Panc1 (cell line): Measurements from ENCODE around the gene KLK13. TPM values are rescaled to one million over a fixed set of nuclear protein-coding genes. Genes with fewer than 3 reads are reported as not detected.

Experiments used
- ATAC-seq: fragments of 200-7000 bp; cut with Tn5 transposase; 2 replicates; pipeline ENCODE4 v1.9.1; 2020; ENCODE audit warnings: mild to moderate bottlenecking, moderate library complexity
- BruUV-seq: library from RNA; stranded (reverse); fragments of 400-500 nt; replicated peaks from 2 replicates; lab custom pipeline; 2021; lab: Mats Ljungman, UMichigan
- CTCF ChIA-PET: fragments of 300-600 bp; sonication (Branson Sonifier 250); formaldehyde crosslinking; loops from one replicate; lab custom pipeline; 2022; ENCODE audit warnings: antibody characterized with exemption; lab: Charles Lee
- POLR2A ChIA-PET: fragments of 300-600 bp; sonication (Branson Sonifier 250); formaldehyde crosslinking; loops from one replicate; lab custom pipeline; 2022; ENCODE audit warnings: antibody characterized with exemption; lab: Charles Lee
- DNase-seq: peaks from one replicate; pipeline ENCODE4 v3.0.0-alpha.2; 2010; ENCODE audit warnings: low read depth, low spot score
- H3K27ac ChIP-seq: 2 replicates; pipeline ENCODE4 v1.5.1; 2011; ENCODE audit warnings: mild to moderate bottlenecking, low read length, inconsistent platforms
- H3K27me3 ChIP-seq: fragments of 200-500 bp; sonication (Bioruptor generic); 2 replicates; pipeline ENCODE4 v1.6.0; 2014; ENCODE audit warnings: low read length, inconsistent platforms; ENCODE audit not compliant: control insufficient read depth, insufficient read depth
- H3K36me3 ChIP-seq: fragments of 200-500 bp; sonication (Bioruptor generic); 2 replicates; pipeline ENCODE4 v1.5.1; 2014; ENCODE audit warnings: inconsistent platforms, mild to moderate bottlenecking, low read length, moderate library complexity; ENCODE audit not compliant: control insufficient read depth, insufficient read depth
- H3K4me1 ChIP-seq: 2 replicates; pipeline ENCODE4 v1.5.1; 2011; ENCODE audit warnings: inconsistent platforms, mild to moderate bottlenecking, low read length, moderate library complexity; ENCODE audit not compliant: control insufficient read depth, insufficient read depth
- H3K4me3 ChIP-seq, 2 experiments: 2 replicates each; pipeline ENCODE4 v1.5.1; 2011 to 2012; ENCODE audit warnings: low read depth in 2 of 2, low read length in 2 of 2, mild to moderate bottlenecking in 2 of 2, inconsistent platforms in 1 of 2, moderate library complexity in 1 of 2
- H3K9me3 ChIP-seq: fragments of 200-500 bp; sonication (Bioruptor generic); 2 replicates; pipeline ENCODE4 v1.5.1; 2014; ENCODE audit warnings: low read depth, mild to moderate bottlenecking, inconsistent platforms, low read length, moderate library complexity; ENCODE audit not compliant: control insufficient read depth, insufficient read depth
- CTCF ChIP-seq: fragments of 450-650 bp; IDR thresholded peaks from 2 replicates; pipeline ENCODE4 v1.5.1; 2017; ENCODE audit warnings: mild to moderate bottlenecking
- POLR2AphosphoS5 ChIP-seq: IDR thresholded peaks from 2 replicates; pipeline ENCODE4 v1.6.1; 2012; ENCODE audit warnings: mild to moderate bottlenecking, low read depth, low read length, moderate library complexity
- SIN3A ChIP-seq: IDR thresholded peaks from 2 replicates; pipeline ENCODE4 v1.6.1; 2012; ENCODE audit warnings: low read depth, mild to moderate bottlenecking, low read length, moderate library complexity, borderline replicate concordance; ENCODE audit not compliant: insufficient read depth
- TCF7L2 ChIP-seq: IDR thresholded peaks from 2 replicates; pipeline ENCODE4 v1.6.1; 2011; ENCODE audit warnings: mild to moderate bottlenecking, low read depth, low read length, inconsistent platforms
- in situ Hi-C: cut with HindIII; loops from 2 replicates; pipeline ENCODE4 v1.10.0; 2016; ENCODE audit warnings: low sequenced_read_pairs, low pct_unique_long_range_greater_than_20kb
- intact Hi-C: fragments of 100-400 bp; cut with micrococcal nuclease; formaldehyde crosslinking; loops from one replicate; pipeline ENCODE4 v1.10.0; 2022; ENCODE audit not compliant: unreplicated experiment
- total RNA-seq: library from RNA; stranded (reverse); gene quantifications from one replicate; pipeline ENCODE4 v1.2.1, GENCODE V29; 2021; ENCODE audit not compliant: unreplicated experiment
- TF ChIP-seq, protein P1 (sequence below), 2 experiments: IDR thresholded peaks; 2 replicates each; pipeline ENCODE4 v1.6.1; 2011 to 2012; ENCODE audit warnings: low read depth in 2 of 2, control low read depth in 1 of 2, low read length in 1 of 2, mild to moderate bottlenecking in 1 of 2, moderate library complexity in 1 of 2; ENCODE audit not compliant: insufficient read depth in 1 of 2

Gene KLK13
- total RNA-seq, 1 experiment from 2014 or later, result not detected

DNA sequence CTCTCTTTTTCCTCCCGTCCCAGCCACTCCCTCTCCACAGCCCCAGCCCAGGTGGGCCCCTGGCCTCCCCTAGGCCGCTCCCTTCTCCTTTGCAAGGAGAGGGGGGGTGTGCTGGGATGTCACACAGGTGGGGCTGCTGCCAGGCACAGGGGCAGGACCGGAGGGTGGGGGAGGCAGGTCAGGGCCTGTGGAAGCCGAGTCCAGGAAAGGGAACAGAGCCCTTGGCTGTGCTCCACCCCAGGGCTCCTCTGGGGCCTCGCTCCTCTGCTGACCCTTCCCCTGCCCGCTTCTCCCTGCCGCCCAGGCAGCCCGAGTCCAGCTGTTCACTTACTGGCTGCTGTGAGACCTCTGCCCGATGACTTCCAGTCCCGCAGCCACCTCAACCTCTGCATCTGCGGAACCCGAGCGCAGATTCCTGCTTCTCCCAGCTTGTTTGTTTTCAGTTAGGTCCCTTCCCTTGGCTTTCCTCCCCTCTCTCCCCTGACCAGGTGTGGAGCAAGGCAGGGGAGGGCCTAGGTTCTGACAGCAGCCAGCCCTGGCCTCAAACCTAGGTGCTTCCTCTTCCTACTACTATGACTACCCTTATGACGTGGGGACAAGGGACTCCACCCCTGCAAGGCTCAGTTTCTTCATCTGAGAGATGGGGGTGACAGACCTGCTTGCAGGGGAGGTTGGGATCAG, 37.6 kb downstream of the KLK13 start:
- TF ChIP-seq POLR2AphosphoS5, result no peak
- no peak for TF ChIP-seq CTCF
- TF ChIP-seq TCF7L2, result no peak
- TF ChIP-seq, protein P1, sequence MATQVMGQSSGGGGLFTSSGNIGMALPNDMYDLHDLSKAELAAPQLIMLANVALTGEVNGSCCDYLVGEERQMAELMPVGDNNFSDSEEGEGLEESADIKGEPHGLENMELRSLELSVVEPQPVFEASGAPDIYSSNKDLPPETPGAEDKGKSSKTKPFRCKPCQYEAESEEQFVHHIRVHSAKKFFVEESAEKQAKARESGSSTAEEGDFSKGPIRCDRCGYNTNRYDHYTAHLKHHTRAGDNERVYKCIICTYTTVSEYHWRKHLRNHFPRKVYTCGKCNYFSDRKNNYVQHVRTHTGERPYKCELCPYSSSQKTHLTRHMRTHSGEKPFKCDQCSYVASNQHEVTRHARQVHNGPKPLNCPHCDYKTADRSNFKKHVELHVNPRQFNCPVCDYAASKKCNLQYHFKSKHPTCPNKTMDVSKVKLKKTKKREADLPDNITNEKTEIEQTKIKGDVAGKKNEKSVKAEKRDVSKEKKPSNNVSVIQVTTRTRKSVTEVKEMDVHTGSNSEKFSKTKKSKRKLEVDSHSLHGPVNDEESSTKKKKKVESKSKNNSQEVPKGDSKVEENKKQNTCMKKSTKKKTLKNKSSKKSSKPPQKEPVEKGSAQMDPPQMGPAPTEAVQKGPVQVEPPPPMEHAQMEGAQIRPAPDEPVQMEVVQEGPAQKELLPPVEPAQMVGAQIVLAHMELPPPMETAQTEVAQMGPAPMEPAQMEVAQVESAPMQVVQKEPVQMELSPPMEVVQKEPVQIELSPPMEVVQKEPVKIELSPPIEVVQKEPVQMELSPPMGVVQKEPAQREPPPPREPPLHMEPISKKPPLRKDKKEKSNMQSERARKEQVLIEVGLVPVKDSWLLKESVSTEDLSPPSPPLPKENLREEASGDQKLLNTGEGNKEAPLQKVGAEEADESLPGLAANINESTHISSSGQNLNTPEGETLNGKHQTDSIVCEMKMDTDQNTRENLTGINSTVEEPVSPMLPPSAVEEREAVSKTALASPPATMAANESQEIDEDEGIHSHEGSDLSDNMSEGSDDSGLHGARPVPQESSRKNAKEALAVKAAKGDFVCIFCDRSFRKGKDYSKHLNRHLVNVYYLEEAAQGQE (IDR thresholded peaks at IDR 0.05; ENCODE audit: insufficient read depth in 1 of 2, low read depth in 2 of 2, low read length in 1 of 2), result no peak
- ChIA-PET POLR2A (no interaction called here), CTCF (no interaction called here)
- no peak for DNase-seq
- Histone ChIP-seq H3K9me3 (no peaks in the 10 kb centered on the region), H3K4me1 (no peaks in the 10 kb centered on the region), H3K4me3 (no peak overlapping the region), H3K27ac (no peak overlapping the region), H3K27me3 (no peaks in the 10 kb centered on the region), H3K36me3 (no peaks in the 10 kb centered on the region)
- BruUV-seq, result no TSS peak
- in situ Hi-C loops (no loop called here), intact Hi-C loops (no loop called here)
- ATAC-seq, result no peak

GRCh38 chr19:51026554-51026831, 38.4 kb downstream of the KLK13 start, which contains the start of gene KLK11:
Gene KLK11, minus strand, starts transcription at chr19:51026616. Its CDS starts 985 bp downstream, at chr19:51025631.
- CTCF ChIA-PET, result no interaction called here
- DNase-seq (no peak), ATAC-seq (0 out of 2 replicates have a peak, but pooled peaks have one; percentile 45)
- Histone ChIP-seq H3K27me3 (no peaks in the 10 kb centered on the region), H3K4me3 (no peak within 1 kb of the TSS), H3K27ac (no peak within 1 kb of the TSS), H3K36me3 (no peaks in the 10 kb centered on the region), H3K9me3 (no peaks in the 10 kb centered on the region), H3K4me1 (no peaks in the 10 kb centered on the region)
- POLR2A ChIA-PET, result no interaction called here
- in situ Hi-C loops, result no loop called here
- intact Hi-C loops, result no loop called here
- TF ChIP-seq SIN3A (no peak), CTCF (no peak), POLR2AphosphoS5 (no peak), TCF7L2 (no peak)
- TF ChIP-seq, protein P1 (IDR thresholded peaks at IDR 0.05; ENCODE audit: insufficient read depth in 1 of 2, low read depth in 2 of 2, low read length in 1 of 2), result no peak
- no TSS peak for BruUV-seq
